Psoas muscle (tissue), 8 donors: Measurements from ENCODE around the gene SETBP1. TPM values are rescaled to one million over a fixed set of nuclear protein-coding genes. Genes with fewer than 3 reads are reported as not detected.
A peak's percentile ranks its signal among the peaks of the same experiment; 100 is the strongest.

Source experiments
- ATAC-seq, 4 donors: fragments of 200-7000 bp; cut with Tn5 transposase; one replicate each; pipeline ENCODE4 v1.9.1; 2020; ENCODE audit warnings: moderate library complexity in 3 of 4, mild to moderate bottlenecking in 2 of 4
- DNase-seq, 2 donors: peaks; one replicate each; pipeline ENCODE4 v3.0.0-alpha.2; 2020
- H3K27ac ChIP-seq: fragments of 200-600 bp; one replicate; pipeline ENCODE4 v1.8.0; 2022
- H3K27me3 ChIP-seq, 3 donors: fragments of 200-600 bp in 1 of 3; one replicate each; pipeline versions ENCODE4 v1.6.1 to v1.8.0; 2013 to 2022; ENCODE audit warnings: low read length in 2 of 3, mild to moderate bottlenecking in 2 of 3, moderate library complexity in 1 of 3; ENCODE audit not compliant: insufficient read depth in 3 of 3
- H3K36me3 ChIP-seq, 2 donors: fragments of 200-600 bp in 1 of 2; one replicate each; pipeline versions ENCODE4 v1.6.1 to v1.8.0; 2013 to 2022; ENCODE audit warnings: low read depth in 1 of 2, mild to moderate bottlenecking in 1 of 2, moderate library complexity in 1 of 2; ENCODE audit not compliant: insufficient read depth in 1 of 2
- H3K4me1 ChIP-seq: fragments of 200-600 bp; one replicate; pipeline ENCODE4 v1.8.0; 2022
- H3K4me3 ChIP-seq: fragments of 200-600 bp; one replicate; pipeline ENCODE4 v1.8.0; 2022; ENCODE audit warnings: mild to moderate bottlenecking
- H3K9me3 ChIP-seq: fragments of 200-600 bp; one replicate; pipeline ENCODE4 v1.8.0; 2022
- WGBS, 3 donors: extraction: QIAGEN DNeasy Blood & Tissue Kit; methylation state at CpG; one replicate each; pipeline versions ENCODE4 v1.1.6 to v1.1.7; 2013; 5-methylcytosine and 5-hydroxymethylcytosine counted together
- intact Hi-C, 2 donors: fragments of 100-400 bp; cut with DNase I; formaldehyde crosslinking; loops; one replicate each; pipeline versions ENCODE4 v1.11.0 to v1.14.2; 2022
- polyA plus RNA-seq, 3 donors: library from polyadenylated mRNA; stranded (reverse); fragments of 200-250 nt; gene quantifications; one replicate each; pipeline ENCODE4 v1.2.3, GENCODE V29; 2013
- total RNA-seq, 4 donors: library from RNA; stranded (reverse); fragmentation: NEBNext Ultra II Directional in 2 of 4; extraction: Animal tissue kit (Norgen Biotek cat#: 25700) in 2 of 4; gene quantifications; one replicate each; pipeline versions ENCODE4 v1.2.1 to v1.2.4, GENCODE V29; 2021 to 2023
- TF ChIP-seq, protein P1 (sequence below): fragments of 200-600 bp; IDR thresholded peaks from one replicate; pipeline ENCODE4 v1.8.0; 2022; ENCODE audit warnings: antibody characterized with exemption
- donor health status: healthy with polysubstance abuse.
- donor health status: DM: no; HTN: no; CAD: no; lungs with moderate emphysema.
- donor health status: Bipolar disorder and iron deficiency.
- donor health status: healthy.
- donor health status: DM: yes; HTN: yes; CAD: no.
- donor health status: DM: no; HTN: no; CAD: no.
- donor health status: DM: no; HTN: no; CAD: no.
- donor health status: DM: yes; HTN: yes; CAD: no.

The SETBP1 gene
- total and polyA plus RNA-seq, 7 donors = 0.61 to 21.0 (median 10.5) TPM

DNA sequence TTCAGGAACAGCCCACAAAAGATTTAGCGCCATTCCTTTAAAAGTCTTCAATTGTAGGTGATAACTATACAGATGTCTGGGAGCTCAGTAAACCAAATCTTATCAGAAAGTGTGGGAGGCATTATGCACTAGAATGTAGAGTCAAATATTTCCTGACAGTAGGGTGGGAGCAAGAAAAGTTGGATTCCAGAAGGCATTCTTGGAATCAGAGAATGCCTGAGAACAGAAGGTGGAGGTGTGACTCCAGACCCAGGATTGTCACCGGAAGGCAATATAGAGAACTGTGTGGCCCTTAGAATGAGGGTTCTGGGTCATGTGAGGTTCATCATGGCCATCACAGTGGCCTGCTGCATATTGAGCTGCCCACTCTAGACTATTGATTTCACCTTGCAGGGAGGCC is 90.0 kb downstream of the SETBP1 start:
- Histone ChIP-seq H3K9me3 (no peaks in the 10 kb centered on the region), H3K27ac (no peak overlapping the region), H3K4me3 (no peak overlapping the region), H3K27me3 (no peaks in the 10 kb centered on the region), H3K36me3 (no peaks in the 10 kb centered on the region), H3K4me1 (peaks cover 53% of the 10 kb centered on the region)
- no peak for ATAC-seq
- WGBS, 3 donors = 97 to 99% (median 99%) methylated on average over 2 of the region's 2 CpGs
- intact Hi-C loops = no loop called here
- no peak for DNase-seq
- TF ChIP-seq, protein P1, sequence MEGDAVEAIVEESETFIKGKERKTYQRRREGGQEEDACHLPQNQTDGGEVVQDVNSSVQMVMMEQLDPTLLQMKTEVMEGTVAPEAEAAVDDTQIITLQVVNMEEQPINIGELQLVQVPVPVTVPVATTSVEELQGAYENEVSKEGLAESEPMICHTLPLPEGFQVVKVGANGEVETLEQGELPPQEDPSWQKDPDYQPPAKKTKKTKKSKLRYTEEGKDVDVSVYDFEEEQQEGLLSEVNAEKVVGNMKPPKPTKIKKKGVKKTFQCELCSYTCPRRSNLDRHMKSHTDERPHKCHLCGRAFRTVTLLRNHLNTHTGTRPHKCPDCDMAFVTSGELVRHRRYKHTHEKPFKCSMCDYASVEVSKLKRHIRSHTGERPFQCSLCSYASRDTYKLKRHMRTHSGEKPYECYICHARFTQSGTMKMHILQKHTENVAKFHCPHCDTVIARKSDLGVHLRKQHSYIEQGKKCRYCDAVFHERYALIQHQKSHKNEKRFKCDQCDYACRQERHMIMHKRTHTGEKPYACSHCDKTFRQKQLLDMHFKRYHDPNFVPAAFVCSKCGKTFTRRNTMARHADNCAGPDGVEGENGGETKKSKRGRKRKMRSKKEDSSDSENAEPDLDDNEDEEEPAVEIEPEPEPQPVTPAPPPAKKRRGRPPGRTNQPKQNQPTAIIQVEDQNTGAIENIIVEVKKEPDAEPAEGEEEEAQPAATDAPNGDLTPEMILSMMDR = no peak

DNA sequence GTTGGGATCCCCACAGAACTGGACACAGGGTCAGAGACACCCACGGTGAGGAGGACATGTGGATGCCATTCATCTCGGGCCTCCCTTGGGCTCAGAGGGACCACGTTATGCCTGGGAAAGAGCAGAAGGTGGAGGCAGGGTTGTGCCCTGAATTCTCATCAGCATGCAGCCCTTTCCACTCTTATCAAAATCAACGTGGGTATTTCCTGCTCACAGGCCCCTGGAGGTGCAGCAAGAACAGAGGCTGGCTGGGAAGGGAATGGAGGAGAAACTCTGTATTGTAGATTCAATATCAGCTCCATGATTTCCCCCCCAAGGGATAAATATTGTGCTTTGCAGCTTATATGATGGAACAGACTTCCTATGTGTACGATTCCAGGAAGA is 90.9 kb downstream of the SETBP1 start:
- H3K4me3 ChIP-seq = no peak overlapping the region
- H3K27me3 ChIP-seq = no peaks in the 10 kb centered on the region
- H3K36me3 ChIP-seq = no peaks in the 10 kb centered on the region
- H3K27ac ChIP-seq = no peak overlapping the region
- DNase-seq (no peak), ATAC-seq (no peak)
- peaks cover 48% of the 10 kb centered on the region for H3K4me1 ChIP-seq
- TF ChIP-seq, protein P1 = no peak
- no peaks in the 10 kb centered on the region for H3K9me3 ChIP-seq
- 60 to 71% (median 63%) methylated on average over 5 of the region's 5 CpGs for WGBS, 3 donors
- intact Hi-C loops = no loop called here

DNA sequence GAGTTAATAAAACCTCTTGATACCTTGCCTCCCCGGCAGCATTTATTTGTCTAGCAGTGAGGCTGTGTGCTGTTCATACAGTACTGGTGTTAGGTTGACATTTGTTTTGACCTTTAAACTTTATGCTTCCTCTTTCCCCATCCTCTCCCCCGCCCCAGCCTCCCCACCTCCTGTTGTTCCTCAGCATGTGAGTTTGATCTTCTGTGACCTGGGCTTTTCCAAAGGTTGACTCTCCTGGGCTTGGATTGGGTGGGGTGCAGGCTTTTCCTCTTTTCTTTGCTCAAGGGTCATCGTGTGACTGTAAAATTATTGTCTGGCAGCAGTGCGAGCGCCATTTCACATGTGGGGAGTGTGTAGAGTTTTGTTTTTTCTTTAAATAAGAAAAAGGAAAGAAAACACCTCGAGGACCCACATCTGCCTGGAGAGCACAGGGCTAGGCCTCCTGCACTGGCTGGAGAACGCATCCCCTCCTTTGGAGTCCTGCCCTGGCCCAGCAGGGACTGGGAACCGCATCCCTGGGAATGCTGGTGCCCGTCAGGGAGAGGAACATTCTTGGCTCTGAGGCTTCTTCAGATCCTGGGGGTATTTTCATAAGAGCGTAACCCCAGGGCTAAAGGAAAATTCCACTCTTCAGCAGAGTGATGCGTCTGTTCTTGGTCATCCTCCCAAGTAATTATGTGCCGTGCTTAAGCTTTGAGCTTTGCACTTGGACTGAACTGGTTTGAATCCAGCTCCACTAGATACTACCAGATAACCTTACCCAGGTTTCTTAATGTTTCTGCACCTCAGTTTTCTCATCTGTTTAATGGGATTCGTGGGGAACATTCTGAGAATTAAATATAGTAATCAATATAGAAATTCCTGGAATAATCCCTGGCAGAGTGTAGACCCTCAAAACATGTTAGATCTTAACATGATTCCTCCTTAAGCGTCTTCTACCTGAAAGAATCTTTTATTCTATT is 91.5 kb downstream of the SETBP1 start:
- intact Hi-C loops = no loop called here

DNA sequence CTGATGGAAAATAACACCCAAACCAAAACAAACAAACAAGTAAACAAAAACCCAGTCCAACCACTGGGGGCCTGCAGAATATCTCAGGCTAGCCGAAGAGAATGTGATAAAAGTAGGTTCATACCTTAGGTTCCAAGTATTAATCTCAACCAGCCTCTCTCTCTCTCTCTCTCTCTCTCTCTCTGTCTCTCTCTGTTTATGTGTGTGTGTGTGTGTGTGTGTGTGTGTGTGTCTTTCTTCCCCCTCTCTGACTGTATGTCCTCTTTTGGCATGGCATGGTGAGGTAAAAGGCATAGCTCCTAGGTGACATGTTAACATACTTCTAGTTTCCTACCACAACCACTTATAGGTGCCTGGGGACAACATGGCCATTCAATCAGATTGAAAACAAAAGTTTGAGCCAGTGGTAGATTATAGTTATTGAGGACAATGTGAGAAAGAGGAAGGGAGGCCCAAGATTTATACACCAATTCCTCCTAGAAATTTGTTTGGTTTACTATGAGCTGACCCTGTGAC is 93.0 kb downstream of the SETBP1 start:
- H3K36me3 ChIP-seq = no peaks in the 10 kb centered on the region
- ATAC-seq = no peak
- TF ChIP-seq, protein P1 = no peak
- H3K27ac ChIP-seq = no peak overlapping the region
- no peaks in the 10 kb centered on the region for H3K27me3 ChIP-seq
- peaks cover 42% of the 10 kb centered on the region for H3K4me1 ChIP-seq
- 40 to 71% (median 57%) methylated on average over 1 of the region's 1 CpG for WGBS, 3 donors
- H3K4me3 ChIP-seq = no peak overlapping the region
- no peaks in the 10 kb centered on the region for H3K9me3 ChIP-seq
- DNase-seq = no peak
- intact Hi-C loops = no loop called here

More for the DNA sequence above, 91.5 kb downstream of the SETBP1 start:
- DNase-seq (no peak), ATAC-seq (peak in 3 of 4 donors; percentile 14 to 31 (median 24))
- WGBS, 3 donors = 43 to 66% (median 51%) methylated on average over 14 of the region's 14 CpGs
- Histone ChIP-seq H3K27me3 (no peaks in the 10 kb centered on the region), H3K4me3 (no peak overlapping the region), H3K27ac (no peak overlapping the region), H3K36me3 (no peaks in the 10 kb centered on the region), H3K9me3 (no peaks in the 10 kb centered on the region), H3K4me1 (peaks cover 45% of the 10 kb centered on the region)
- TF ChIP-seq, protein P1 = no peak
